ENCODE results near the gene SSX4.
"Not testable (repeated sequence)": the region's sequence is repeated elsewhere in the genome, so short reads cannot be mapped to it uniquely, and the experiment has no call there.

DNA sequence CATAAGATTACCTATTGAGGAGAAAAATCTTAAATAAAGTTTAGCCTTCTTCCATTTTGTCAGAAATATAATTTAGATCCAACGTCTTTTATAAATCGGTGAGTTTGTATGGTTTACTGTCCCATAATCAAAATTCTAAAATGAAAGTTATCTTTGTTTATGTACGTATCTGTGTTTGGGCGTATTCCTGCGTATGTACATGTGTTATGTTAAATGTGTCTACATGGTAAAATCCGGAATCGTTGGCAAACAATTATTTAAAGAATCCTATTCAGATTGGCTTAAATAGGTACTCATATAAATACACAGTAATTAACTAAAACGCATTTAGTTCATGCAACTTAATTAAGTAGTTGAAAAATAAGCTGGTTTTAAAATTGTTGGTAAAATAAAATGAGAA lies 12.9 kb upstream of the SSX4 start:
- TF ChIP-seq, protein P1, sequence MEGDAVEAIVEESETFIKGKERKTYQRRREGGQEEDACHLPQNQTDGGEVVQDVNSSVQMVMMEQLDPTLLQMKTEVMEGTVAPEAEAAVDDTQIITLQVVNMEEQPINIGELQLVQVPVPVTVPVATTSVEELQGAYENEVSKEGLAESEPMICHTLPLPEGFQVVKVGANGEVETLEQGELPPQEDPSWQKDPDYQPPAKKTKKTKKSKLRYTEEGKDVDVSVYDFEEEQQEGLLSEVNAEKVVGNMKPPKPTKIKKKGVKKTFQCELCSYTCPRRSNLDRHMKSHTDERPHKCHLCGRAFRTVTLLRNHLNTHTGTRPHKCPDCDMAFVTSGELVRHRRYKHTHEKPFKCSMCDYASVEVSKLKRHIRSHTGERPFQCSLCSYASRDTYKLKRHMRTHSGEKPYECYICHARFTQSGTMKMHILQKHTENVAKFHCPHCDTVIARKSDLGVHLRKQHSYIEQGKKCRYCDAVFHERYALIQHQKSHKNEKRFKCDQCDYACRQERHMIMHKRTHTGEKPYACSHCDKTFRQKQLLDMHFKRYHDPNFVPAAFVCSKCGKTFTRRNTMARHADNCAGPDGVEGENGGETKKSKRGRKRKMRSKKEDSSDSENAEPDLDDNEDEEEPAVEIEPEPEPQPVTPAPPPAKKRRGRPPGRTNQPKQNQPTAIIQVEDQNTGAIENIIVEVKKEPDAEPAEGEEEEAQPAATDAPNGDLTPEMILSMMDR (conservative IDR thresholded peaks at IDR 0.05; ENCODE audit: low read length) = not testable (repeated sequence)
- TF ChIP-seq EZH2phosphoT487 (IDR thresholded peaks at IDR 0.05; ENCODE audit: borderline replicate concordance, low read depth, low read length) = not testable (repeated sequence)
